ENCODE measurements around the gene DYNLL1. TPM values are rescaled to one million over a fixed set of nuclear protein-coding genes. Genes with fewer than 3 reads are reported as not detected.
"Not testable (repeated sequence)": the region's sequence is repeated elsewhere in the genome, so short reads cannot be mapped to it uniquely, and the experiment has no call there.

The DYNLL1 gene
- total RNA-seq, 1 experiment from 2014 or later = 617 TPM

GRCh38 chr12:120483621-120484020, 12.3 kb upstream of the DYNLL1 start:
- POLR2A ChIA-PET (ENCODE audit: low non-redundant PET) = interaction anchor here (0.6 kb wide), 2 partner anchors 16 to 68 kb away, joined by 3 read pairs; no protein-coding TSS in a partner anchor
- no peaks in the 10 kb centered on the region for H3K4me1 ChIP-seq (ENCODE audit: insufficient read depth, low read length, poor library complexity, severe bottlenecking)

DNA sequence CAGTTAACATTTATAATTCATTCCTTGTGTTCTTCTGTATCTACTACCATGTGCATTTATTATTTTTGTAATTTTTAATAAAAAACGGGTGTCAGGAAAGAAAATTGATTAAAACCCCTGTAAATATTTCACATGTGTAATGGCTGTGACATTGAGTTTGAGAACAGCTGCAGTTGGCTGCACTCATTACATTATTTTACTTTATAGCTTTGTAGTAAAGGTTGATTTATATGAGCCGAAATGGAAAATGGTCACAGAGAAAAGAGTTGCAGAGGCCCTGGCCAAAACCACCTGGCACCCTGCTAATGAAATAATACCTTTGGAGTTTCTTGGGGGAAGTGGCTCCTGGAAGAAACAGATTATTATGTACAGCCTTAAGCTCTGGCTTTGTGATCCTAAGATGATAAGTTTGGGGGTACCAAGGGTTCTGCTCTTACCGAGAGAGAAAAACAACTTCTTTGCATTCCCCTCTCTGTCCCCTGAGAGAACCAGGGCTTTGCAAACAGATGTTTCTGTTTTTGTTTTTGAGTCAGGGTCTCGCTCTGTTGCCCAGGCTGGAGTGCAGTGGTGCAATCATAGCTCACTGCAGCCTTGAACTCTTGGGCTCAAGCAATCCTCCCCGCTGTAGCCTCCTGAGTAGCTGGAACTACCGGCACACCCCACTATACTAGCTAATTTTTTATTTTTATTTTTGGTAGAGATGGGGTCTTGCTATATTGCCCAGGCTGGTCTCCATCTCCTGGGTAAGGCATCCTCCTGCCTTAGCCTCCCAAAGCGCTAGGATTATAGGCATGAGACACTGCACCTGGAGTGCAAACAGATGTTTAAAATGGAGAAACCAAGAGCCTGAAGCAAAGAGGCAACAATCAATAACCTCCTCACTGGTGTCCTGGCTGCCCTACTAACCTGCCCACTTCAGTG, 9.7 kb upstream of the DYNLL1 start:
- H3K4me3 ChIP-seq (ENCODE audit: low read depth, low read length, poor library complexity, severe bottlenecking) = no peak overlapping the region
- BruUV-seq (replicated peaks) = no TSS peak
- no peaks in the 10 kb centered on the region for H3K27me3 ChIP-seq (replicated peaks; ENCODE audit: insufficient read depth, low read depth, low read length, poor library complexity)
- TF ChIP-seq, protein P1, sequence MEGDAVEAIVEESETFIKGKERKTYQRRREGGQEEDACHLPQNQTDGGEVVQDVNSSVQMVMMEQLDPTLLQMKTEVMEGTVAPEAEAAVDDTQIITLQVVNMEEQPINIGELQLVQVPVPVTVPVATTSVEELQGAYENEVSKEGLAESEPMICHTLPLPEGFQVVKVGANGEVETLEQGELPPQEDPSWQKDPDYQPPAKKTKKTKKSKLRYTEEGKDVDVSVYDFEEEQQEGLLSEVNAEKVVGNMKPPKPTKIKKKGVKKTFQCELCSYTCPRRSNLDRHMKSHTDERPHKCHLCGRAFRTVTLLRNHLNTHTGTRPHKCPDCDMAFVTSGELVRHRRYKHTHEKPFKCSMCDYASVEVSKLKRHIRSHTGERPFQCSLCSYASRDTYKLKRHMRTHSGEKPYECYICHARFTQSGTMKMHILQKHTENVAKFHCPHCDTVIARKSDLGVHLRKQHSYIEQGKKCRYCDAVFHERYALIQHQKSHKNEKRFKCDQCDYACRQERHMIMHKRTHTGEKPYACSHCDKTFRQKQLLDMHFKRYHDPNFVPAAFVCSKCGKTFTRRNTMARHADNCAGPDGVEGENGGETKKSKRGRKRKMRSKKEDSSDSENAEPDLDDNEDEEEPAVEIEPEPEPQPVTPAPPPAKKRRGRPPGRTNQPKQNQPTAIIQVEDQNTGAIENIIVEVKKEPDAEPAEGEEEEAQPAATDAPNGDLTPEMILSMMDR (conservative IDR thresholded peaks at IDR 0.05; ENCODE audit: low read depth, low read length) = no peak
- no peak for TF ChIP-seq EZH2 (IDR thresholded peaks at IDR 0.05; ENCODE audit: borderline replicate concordance, low read depth, low read length, poor library complexity, severe bottlenecking)
- CTCF ChIA-PET = no interaction called here
- no peak for DNase-seq (ENCODE audit: low spot score)
- no peaks in the 10 kb centered on the region for H3K36me3 ChIP-seq (ENCODE audit: insufficient read depth, low read length, poor library complexity, severe bottlenecking)
- no peak overlapping the region for H3K27ac ChIP-seq (ENCODE audit: low read depth, low read length, poor library complexity, severe bottlenecking)
- POLR2A ChIA-PET (ENCODE audit: low non-redundant PET) = no interaction called here
- H3K4me1 ChIP-seq (ENCODE audit: insufficient read depth, low read length, poor library complexity, severe bottlenecking) = peaks cover 8% of the 10 kb centered on the region
- no peaks in the 10 kb centered on the region for H3K9me3 ChIP-seq (ENCODE audit: low read depth, low read length, poor library complexity, severe bottlenecking)
- intact Hi-C loops (cut with micrococcal nuclease; ENCODE audit: unreplicated experiment) = no loop called here

More at GRCh38 chr12:120483621-120484020, 12.3 kb upstream of the DYNLL1 start:
- intact Hi-C loops (cut with micrococcal nuclease; ENCODE audit: unreplicated experiment) = no loop called here
- no peaks in the 10 kb centered on the region for H3K36me3 ChIP-seq (ENCODE audit: insufficient read depth, low read length, poor library complexity, severe bottlenecking)
- no TSS peak for BruUV-seq (replicated peaks)
- CTCF ChIA-PET = no interaction called here
- H3K27me3 ChIP-seq (replicated peaks; ENCODE audit: insufficient read depth, low read depth, low read length, poor library complexity) = no peaks in the 10 kb centered on the region
- no peaks in the 10 kb centered on the region for H3K9me3 ChIP-seq (ENCODE audit: low read depth, low read length, poor library complexity, severe bottlenecking)
- TF ChIP-seq, protein P1 (conservative IDR thresholded peaks at IDR 0.05; ENCODE audit: low read depth, low read length) = no peak
- no peak for TF ChIP-seq EZH2 (IDR thresholded peaks at IDR 0.05; ENCODE audit: borderline replicate concordance, low read depth, low read length, poor library complexity, severe bottlenecking)
- no peak overlapping the region for H3K4me3 ChIP-seq (ENCODE audit: low read depth, low read length, poor library complexity, severe bottlenecking)
- DNase-seq (ENCODE audit: low spot score) = no peak
- no peak overlapping the region for H3K27ac ChIP-seq (ENCODE audit: low read depth, low read length, poor library complexity, severe bottlenecking)

- POLR2A ChIA-PET (ENCODE audit: low non-redundant PET); BruUV-seq (replicated peaks); CTCF ChIA-PET: not testable (repeated sequence)
These were observed 8.4 kb upstream of the DYNLL1 start for GRCh38 chr12:120487552-120487951.

More at GRCh38 chr12:120487552-120487951, 8.4 kb upstream of the DYNLL1 start:
- H3K27ac ChIP-seq (ENCODE audit: low read depth, low read length, poor library complexity, severe bottlenecking); H3K36me3 ChIP-seq (ENCODE audit: insufficient read depth, low read length, poor library complexity, severe bottlenecking); intact Hi-C loops (cut with micrococcal nuclease; ENCODE audit: unreplicated experiment); H3K4me3 ChIP-seq (ENCODE audit: low read depth, low read length, poor library complexity, severe bottlenecking); H3K4me1 ChIP-seq (ENCODE audit: insufficient read depth, low read length, poor library complexity, severe bottlenecking); H3K9me3 ChIP-seq (ENCODE audit: low read depth, low read length, poor library complexity, severe bottlenecking); H3K27me3 ChIP-seq (replicated peaks; ENCODE audit: insufficient read depth, low read depth, low read length, poor library complexity); DNase-seq (ENCODE audit: low spot score): not testable (repeated sequence)
